Measurements from ENCODE around the gene SLC10A3.
A peak's percentile ranks its signal among the peaks of the same experiment; 100 is the strongest.

Gene SLC10A3

GRCh38 chrX:154482786-154483185 is 7.6 kb downstream of the SLC10A3 start:
- peak; percentile 22 for DNase-seq

- DNase-seq: no peak
Observed at GRCh38 chrX:154481911-154482601, 8.4 kb downstream of the SLC10A3 start.

GRCh38 chrX:154481195-154481594 is 9.2 kb downstream of the SLC10A3 start:
- no peak for DNase-seq

- DNase-seq: peak; percentile 95
Observed at GRCh38 chrX:154478728-154479622, 11.5 kb downstream of the SLC10A3 start, which contains the start of gene LAGE3. TSS of gene LAGE3 (minus strand) at chrX:154479281. CDS start at chrX:154478915, 366 bp downstream.

GRCh38 chrX:154477891-154478477 is 12.4 kb downstream of the SLC10A3 start:
- peak; percentile 43 for DNase-seq

GRCh38 chrX:154476821-154477220 is 13.6 kb downstream of the SLC10A3 start:
- DNase-seq: no peak

- peak; percentile 9 for DNase-seq
Observed at GRCh38 chrX:154473683-154474082, 16.7 kb downstream of the SLC10A3 start.

- DNase-seq: no peak
Observed at GRCh38 chrX:154472685-154473632, 17.5 kb downstream of the SLC10A3 start.

GRCh38 chrX:154471839-154472684 is 18.4 kb downstream of the SLC10A3 start:
- DNase-seq: no peak

- DNase-seq: no peak
Observed at GRCh38 chrX:154470914-154471568, 19.4 kb downstream of the SLC10A3 start.

GRCh38 chrX:154470434-154470833 is 20.0 kb downstream of the SLC10A3 start:
- DNase-seq: no peak

GRCh38 chrX:154469880-154470279 is 20.5 kb downstream of the SLC10A3 start:
- DNase-seq: no peak

GRCh38 chrX:154469114-154469513 is 21.3 kb downstream of the SLC10A3 start:
- no peak for DNase-seq

GRCh38 chrX:154468217-154468616 is 22.2 kb downstream of the SLC10A3 start:
- no peak for DNase-seq

GRCh38 chrX:154467556-154467955 is 22.9 kb downstream of the SLC10A3 start:
- DNase-seq: no peak

- DNase-seq: no peak
Observed at GRCh38 chrX:154466907-154467306, 23.5 kb downstream of the SLC10A3 start.

- no peak for DNase-seq
Observed at GRCh38 chrX:154466036-154466435, 24.4 kb downstream of the SLC10A3 start.

GRCh38 chrX:154465601-154466000 is 24.8 kb downstream of the SLC10A3 start:
- no peak for DNase-seq

GRCh38 chrX:154464806-154465365 is 25.5 kb downstream of the SLC10A3 start:
- DNase-seq: no peak

- DNase-seq: no peak
Observed at GRCh38 chrX:154463611-154464220, 26.7 kb downstream of the SLC10A3 start.
